Left ventricle myocardium inferior (tissue), 1 donor: ENCODE data around the gene SLC2A11. TPM values are rescaled to one million over a fixed set of nuclear protein-coding genes. Genes with fewer than 3 reads are reported as not detected.
A peak's percentile ranks its signal among the peaks of the same experiment; 100 is the strongest.
"Not testable (repeated sequence)": the region's sequence is repeated elsewhere in the genome, so short reads cannot be mapped to it uniquely, and the experiment has no call there.

ENCODE experiments used
- DNase-seq: peaks from one replicate; pipeline ENCODE4 v3.0.0-alpha.2; 2020
- H3K27ac ChIP-seq: fragments of 200-600 bp; replicated peaks from 2 replicates; pipeline ENCODE4 v1.8.0; 2021
- H3K27me3 ChIP-seq: fragments of 200-600 bp; 2 replicates; pipeline ENCODE4 v1.8.0; 2021; ENCODE audit warnings: low read depth
- H3K36me3 ChIP-seq: fragments of 200-600 bp; 2 replicates; pipeline ENCODE4 v1.8.0; 2021
- H3K4me1 ChIP-seq: fragments of 200-600 bp; 2 replicates; pipeline ENCODE4 v1.8.0; 2021
- H3K4me3 ChIP-seq: fragments of 200-600 bp; 2 replicates; pipeline ENCODE4 v1.8.0; 2021; ENCODE audit warnings: mild to moderate bottlenecking, moderate library complexity
- H3K9me3 ChIP-seq: fragments of 200-600 bp; replicated peaks from 2 replicates; pipeline ENCODE4 v1.8.0; 2021
- CTCF ChIP-seq: fragments of 200-600 bp; IDR thresholded peaks from 2 replicates; pipeline ENCODE4 v1.8.0; 2021; ENCODE audit warnings: antibody characterized with exemption, mild to moderate bottlenecking, borderline replicate concordance
- intact Hi-C: fragments of 100-400 bp; cut with micrococcal nuclease; formaldehyde crosslinking; loops from one replicate; pipeline ENCODE4 v1.11.0; 2022
- total RNA-seq: library from RNA; stranded (reverse); fragmentation: NEBNext Ultra II Directional; extraction: Animal tissue kit (Norgen Biotek cat#: 25700); gene quantifications from one replicate; pipeline ENCODE4 v1.2.1, GENCODE V29; 2021
- donor health status: DM: no; HTN: yes; CAD: no; lungs with severe emphysema.

Gene SLC2A11
- total RNA-seq, 1 donor from 2014 or later: 22.0 TPM

GRCh38 chr22:23862103-23862502 is 4.4 kb downstream of the SLC2A11 start:
- no peak for DNase-seq
- Histone ChIP-seq H3K4me3 (no peak overlapping the region), H3K27me3 (no peaks in the 10 kb centered on the region), H3K27ac (no peak overlapping the region), H3K36me3 (peaks cover 7% of the 10 kb centered on the region), H3K4me1 (peaks cover 38% of the 10 kb centered on the region), H3K9me3 (no peaks in the 10 kb centered on the region)
- intact Hi-C loops: no loop called here
- TF ChIP-seq CTCF: peak; percentile 58

GRCh38 chr22:23864499-23865154 is 7.0 kb downstream of the SLC2A11 start:
- H3K4me3 ChIP-seq, intact Hi-C loops, H3K9me3 ChIP-seq, DNase-seq, H3K27me3 ChIP-seq: not testable (repeated sequence)
- H3K36me3 ChIP-seq: peaks cover 30% of the 10 kb centered on the region
- H3K4me1 ChIP-seq: peaks cover 16% of the 10 kb centered on the region
- H3K27ac ChIP-seq: peak overlapping the region; percentile 65

- Histone ChIP-seq H3K36me3 (peaks cover 38% of the 10 kb centered on the region), H3K4me3 (no peak overlapping the region), H3K27ac (no peak overlapping the region), H3K4me1 (peaks cover 16% of the 10 kb centered on the region), H3K27me3 (no peaks in the 10 kb centered on the region), H3K9me3 (no peaks in the 10 kb centered on the region)
- intact Hi-C loops: no loop called here
- TF ChIP-seq CTCF: no peak
- DNase-seq: no peak
Measured at GRCh38 chr22:23868580-23868979, 10.9 kb downstream of the SLC2A11 start.

- no peak overlapping the region for H3K4me3 ChIP-seq
- no peak for DNase-seq
- H3K27me3 ChIP-seq: no peaks in the 10 kb centered on the region
- intact Hi-C loops: no loop called here
- no peak for TF ChIP-seq CTCF
- peaks cover 50% of the 10 kb centered on the region for H3K36me3 ChIP-seq
- peaks cover 13% of the 10 kb centered on the region for H3K4me1 ChIP-seq
- H3K9me3 ChIP-seq: no peaks in the 10 kb centered on the region
- H3K27ac ChIP-seq: no peak overlapping the region
Measured at GRCh38 chr22:23874871-23875270, 17.2 kb downstream of the SLC2A11 start.

GRCh38 chr22:23875801-23876200 is 18.1 kb downstream of the SLC2A11 start:
- no peak for TF ChIP-seq CTCF
- Histone ChIP-seq H3K27me3 (no peaks in the 10 kb centered on the region), H3K4me3 (no peak overlapping the region), H3K27ac (no peak overlapping the region), H3K9me3 (no peaks in the 10 kb centered on the region), H3K36me3 (peaks cover 44% of the 10 kb centered on the region), H3K4me1 (peaks cover 13% of the 10 kb centered on the region)
- no peak for DNase-seq
- intact Hi-C loops: no loop called here

- peaks cover 51% of the 10 kb centered on the region for H3K36me3 ChIP-seq
- no peak overlapping the region for H3K4me3 ChIP-seq
- intact Hi-C loops: no loop called here
- TF ChIP-seq CTCF: no peak
- H3K27me3 ChIP-seq: no peaks in the 10 kb centered on the region
- no peak for DNase-seq
- peak overlapping the region; percentile 65 for H3K27ac ChIP-seq
- no peaks in the 10 kb centered on the region for H3K9me3 ChIP-seq
- peaks cover 13% of the 10 kb centered on the region for H3K4me1 ChIP-seq
Measured at GRCh38 chr22:23877566-23877965, 19.9 kb downstream of the SLC2A11 start.
